A673 (cell line): Measurements from ENCODE around the gene MS4A4E.

Source experiments
- EZH2 ChIP-seq: fragments of 200-600 bp; sonication (generic); IDR thresholded peaks from 2 replicates; pipeline ENCODE4 v1.6.1; 2017; ENCODE audit warnings: borderline replicate concordance, low read depth, mild to moderate bottlenecking, mixed read lengths, antibody characterized with exemption, low read length; ENCODE audit not compliant: poor library complexity, severe bottlenecking
- TF ChIP-seq, protein P1 (sequence below): fragments of 300-800, 200-600 bp; sonication (generic); conservative IDR thresholded peaks from 2 replicates; pipeline ENCODE4 v1.5.1; 2017; ENCODE audit warnings: low read depth, mild to moderate bottlenecking, antibody characterized with exemption, low read length, moderate library complexity, mixed read lengths

DNA sequence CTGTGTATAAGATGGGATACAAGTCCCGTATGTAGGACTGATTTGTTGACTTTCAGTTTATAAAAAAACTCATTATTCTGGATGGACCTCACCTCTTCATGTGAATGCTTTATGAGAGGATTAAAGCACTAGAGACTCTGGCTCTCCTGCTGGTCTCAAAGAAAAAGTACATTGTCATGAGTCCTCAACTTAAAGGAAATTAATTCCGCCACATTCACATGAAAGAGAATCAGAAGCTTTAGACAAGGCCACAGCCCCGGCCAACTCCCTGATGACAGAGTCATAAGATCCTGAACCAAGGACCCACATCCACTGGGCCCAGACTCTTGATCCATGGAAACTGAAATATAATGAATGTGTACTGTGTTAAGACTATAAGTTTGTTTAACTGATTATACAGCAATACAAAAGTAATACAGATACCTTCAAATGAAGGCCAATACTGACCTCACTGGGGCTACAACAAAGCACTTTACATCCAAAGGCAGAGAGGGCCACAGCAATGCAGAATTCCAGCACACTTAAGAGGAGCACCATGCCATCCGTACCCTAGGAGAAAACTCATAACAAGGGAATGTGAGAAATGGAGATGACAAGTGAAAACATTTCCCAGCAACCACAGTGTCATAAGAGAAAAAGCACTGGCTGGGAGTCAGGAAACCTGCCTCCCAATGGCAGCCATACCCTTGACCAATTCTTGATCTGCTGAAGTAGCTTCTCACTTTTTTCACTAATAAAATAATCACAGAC, 34.6 kb downstream of the MS4A4E start:
- TF ChIP-seq, protein P1, sequence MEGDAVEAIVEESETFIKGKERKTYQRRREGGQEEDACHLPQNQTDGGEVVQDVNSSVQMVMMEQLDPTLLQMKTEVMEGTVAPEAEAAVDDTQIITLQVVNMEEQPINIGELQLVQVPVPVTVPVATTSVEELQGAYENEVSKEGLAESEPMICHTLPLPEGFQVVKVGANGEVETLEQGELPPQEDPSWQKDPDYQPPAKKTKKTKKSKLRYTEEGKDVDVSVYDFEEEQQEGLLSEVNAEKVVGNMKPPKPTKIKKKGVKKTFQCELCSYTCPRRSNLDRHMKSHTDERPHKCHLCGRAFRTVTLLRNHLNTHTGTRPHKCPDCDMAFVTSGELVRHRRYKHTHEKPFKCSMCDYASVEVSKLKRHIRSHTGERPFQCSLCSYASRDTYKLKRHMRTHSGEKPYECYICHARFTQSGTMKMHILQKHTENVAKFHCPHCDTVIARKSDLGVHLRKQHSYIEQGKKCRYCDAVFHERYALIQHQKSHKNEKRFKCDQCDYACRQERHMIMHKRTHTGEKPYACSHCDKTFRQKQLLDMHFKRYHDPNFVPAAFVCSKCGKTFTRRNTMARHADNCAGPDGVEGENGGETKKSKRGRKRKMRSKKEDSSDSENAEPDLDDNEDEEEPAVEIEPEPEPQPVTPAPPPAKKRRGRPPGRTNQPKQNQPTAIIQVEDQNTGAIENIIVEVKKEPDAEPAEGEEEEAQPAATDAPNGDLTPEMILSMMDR, result no peak
- no peak for TF ChIP-seq EZH2
